ENCODE results near the gene UBIAD1. TPM values are rescaled to one million over a fixed set of nuclear protein-coding genes. Genes with fewer than 3 reads are reported as not detected.

UBIAD1 gene
- polyA plus RNA-seq, 1 donor from 2014 or later, result 14.5 TPM

- H3K79me2 ChIP-seq (replicated peaks; ENCODE audit: insufficient read depth, low read length), result no peaks in the 10 kb centered on the region
- no peak overlapping the region for H3K9ac ChIP-seq (ENCODE audit: low read length)
- no peaks in the 10 kb centered on the region for H3K9me2 ChIP-seq (ENCODE audit: insufficient read depth, low read length)
- H3F3A ChIP-seq (ENCODE audit: insufficient read depth, low read length, poor library complexity, severe bottlenecking), result no peaks in the 10 kb centered on the region
- no peak overlapping the region for H2AFZ ChIP-seq (ENCODE audit: low read depth, low read length)
- no peaks in the 10 kb centered on the region for H3K9me3 ChIP-seq (ENCODE audit: low read length)
- H3K27me3 ChIP-seq (ENCODE audit: insufficient read depth, low read depth, low read length), result no peaks in the 10 kb centered on the region
- H4K20me1 ChIP-seq (ENCODE audit: insufficient read depth), result no peaks in the 10 kb centered on the region
- H3K27ac ChIP-seq (ENCODE audit: low read length), result no peak overlapping the region
- TF ChIP-seq TAF1 (IDR thresholded peaks at IDR 0.05; ENCODE audit: low read depth), result no peak
- no peak for TF ChIP-seq REST (IDR thresholded peaks at IDR 0.05; ENCODE audit: borderline replicate concordance)
- TF ChIP-seq POLR2AphosphoS5 (IDR thresholded peaks at IDR 0.05), result no peak
- TF ChIP-seq CTCF (IDR thresholded peaks at IDR 0.05; ENCODE audit: poor library complexity, severe bottlenecking), result no peak
- TF ChIP-seq EP300 (conservative IDR thresholded peaks at IDR 0.05; ENCODE audit: poor library complexity, severe bottlenecking), result no peak
- TF ChIP-seq EZH2 (IDR thresholded peaks at IDR 0.05; ENCODE audit: borderline replicate concordance, insufficient read depth, low read length, poor library complexity, severe bottlenecking), result no peak
- no peak overlapping the region for H3K4me3 ChIP-seq (ENCODE audit: low read length)
- H3K4me2 ChIP-seq (ENCODE audit: low read length), result no peak overlapping the region
- no peaks in the 10 kb centered on the region for H3K36me3 ChIP-seq (ENCODE audit: insufficient read depth, low read length)
Measured at GRCh38 chr1:11308699-11309224, 35.8 kb downstream of the UBIAD1 start.

- Histone ChIP-seq H3K27me3 (ENCODE audit: insufficient read depth, low read depth, low read length) (no peaks in the 10 kb centered on the region), H3K4me3 (ENCODE audit: low read length) (no peak overlapping the region), H3K9ac (ENCODE audit: low read length) (no peak overlapping the region), H3F3A (ENCODE audit: insufficient read depth, low read length, poor library complexity, severe bottlenecking) (no peaks in the 10 kb centered on the region), H3K9me2 (ENCODE audit: insufficient read depth, low read length) (no peaks in the 10 kb centered on the region), H2AFZ (ENCODE audit: low read depth, low read length) (no peak overlapping the region), H3K27ac (ENCODE audit: low read length) (no peak overlapping the region), H3K79me2 (replicated peaks; ENCODE audit: insufficient read depth, low read length) (no peaks in the 10 kb centered on the region), H4K20me1 (ENCODE audit: insufficient read depth) (no peaks in the 10 kb centered on the region), H3K4me2 (ENCODE audit: low read length) (no peak overlapping the region), H3K36me3 (ENCODE audit: insufficient read depth, low read length) (no peaks in the 10 kb centered on the region), H3K9me3 (ENCODE audit: low read length) (no peaks in the 10 kb centered on the region)
- TF ChIP-seq MXI1 (conservative IDR thresholded peaks at IDR 0.05; ENCODE audit: poor library complexity, severe bottlenecking) (no peak), RAD21 (conservative IDR thresholded peaks at IDR 0.05) (no peak), EP300 (conservative IDR thresholded peaks at IDR 0.05; ENCODE audit: poor library complexity, severe bottlenecking) (no peak), TAF1 (IDR thresholded peaks at IDR 0.05; ENCODE audit: low read depth) (no peak), POLR2AphosphoS5 (IDR thresholded peaks at IDR 0.05) (no peak)
Measured at GRCh38 chr1:11309385-11309784, 36.4 kb downstream of the UBIAD1 start.

Data from neural cell (in vitro differentiated cells).